Suppressor macrophage treated with lipopolysaccharide for 1 hour (primary cell): ENCODE data around the gene PRC1.

Experiments
- DNase-seq, 3 donors: peaks; one replicate each; pipeline ENCODE4 v3.0.0-alpha.2; 2020 to 2022

Gene PRC1

DNA sequence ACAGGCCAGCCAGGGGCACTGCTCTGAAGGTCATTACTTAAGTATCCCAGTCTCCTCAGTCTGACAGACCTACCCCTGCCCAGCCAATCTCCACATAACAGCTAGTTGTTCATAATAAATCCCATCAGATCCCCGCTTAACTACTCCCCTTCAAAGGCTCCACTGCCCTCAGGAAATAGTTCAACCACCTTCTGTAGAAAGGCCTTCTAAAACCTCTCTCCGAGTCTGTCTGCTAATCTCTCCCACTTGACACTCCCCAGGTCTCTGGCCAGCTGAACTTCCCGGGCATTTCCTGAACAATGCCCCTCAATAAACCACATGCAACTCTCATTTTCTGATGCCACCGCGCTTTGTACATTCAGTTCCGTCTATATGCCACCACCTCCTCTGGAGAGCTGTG is 6.0 kb downstream of the PRC1 start:
- peak in 2 of 3 donors; percentile 5 to 6 for DNase-seq

DNA sequence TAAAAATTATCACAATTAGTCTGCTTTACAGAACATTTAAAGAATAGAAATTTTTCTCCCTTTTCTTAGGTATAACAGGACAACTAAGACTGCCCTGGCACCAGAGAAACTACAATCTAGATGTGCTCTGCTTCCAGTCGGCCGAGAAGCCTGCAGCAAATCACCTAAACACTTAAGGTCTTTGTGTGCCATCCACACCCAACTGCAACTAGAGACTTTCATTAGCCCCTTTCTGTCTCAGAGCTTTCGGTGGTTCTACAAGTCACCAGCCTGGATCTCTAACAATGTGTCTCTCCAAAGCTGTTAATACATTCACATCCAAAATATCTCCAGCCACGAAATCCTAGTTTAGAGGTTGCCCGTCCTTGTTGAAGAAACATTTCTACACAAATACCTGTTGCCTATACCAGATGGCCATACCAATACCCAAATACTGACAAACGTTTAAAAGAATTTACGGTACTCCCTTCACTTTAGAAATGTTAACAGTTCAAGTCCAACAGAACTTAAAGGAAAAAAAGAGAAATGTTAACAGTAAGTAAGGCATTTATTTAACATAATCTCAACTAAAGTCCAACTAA is 6.7 kb downstream of the PRC1 start:
- DNase-seq = no peak

DNA sequence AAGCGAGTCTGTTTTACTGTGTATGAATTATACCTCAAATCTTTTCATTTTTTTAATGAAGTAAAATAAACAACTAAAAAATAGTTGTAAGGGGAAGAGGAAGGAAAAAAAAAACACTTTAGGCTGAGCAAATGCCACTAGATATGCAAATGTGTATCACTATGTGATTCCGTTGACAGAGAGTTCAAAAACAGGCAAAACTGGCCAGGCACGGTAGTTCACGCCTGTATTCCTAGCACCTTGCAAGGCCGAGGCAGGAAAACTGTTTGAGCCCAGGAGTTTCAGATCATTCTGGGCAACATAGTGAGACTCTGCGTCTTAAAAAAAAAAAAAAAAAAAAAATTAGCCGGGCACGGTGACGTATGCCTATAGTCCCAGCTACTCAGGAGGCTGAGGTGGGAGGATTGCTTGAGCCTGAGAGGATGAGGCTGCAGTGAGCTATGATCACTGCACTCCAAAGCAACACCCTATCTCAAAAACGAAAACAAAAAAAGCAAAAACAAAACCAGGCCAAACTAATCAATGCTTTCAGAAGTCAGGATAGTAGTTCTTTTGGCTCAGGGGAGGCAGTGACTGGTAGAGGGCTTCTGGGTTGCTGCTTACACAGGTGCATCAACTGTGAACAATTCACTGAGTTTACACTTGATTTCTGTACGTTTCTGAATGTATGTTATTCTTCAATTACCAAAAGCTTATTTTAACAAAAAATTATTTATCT is 7.4 kb downstream of the PRC1 start:
- DNase-seq = no peak

DNA sequence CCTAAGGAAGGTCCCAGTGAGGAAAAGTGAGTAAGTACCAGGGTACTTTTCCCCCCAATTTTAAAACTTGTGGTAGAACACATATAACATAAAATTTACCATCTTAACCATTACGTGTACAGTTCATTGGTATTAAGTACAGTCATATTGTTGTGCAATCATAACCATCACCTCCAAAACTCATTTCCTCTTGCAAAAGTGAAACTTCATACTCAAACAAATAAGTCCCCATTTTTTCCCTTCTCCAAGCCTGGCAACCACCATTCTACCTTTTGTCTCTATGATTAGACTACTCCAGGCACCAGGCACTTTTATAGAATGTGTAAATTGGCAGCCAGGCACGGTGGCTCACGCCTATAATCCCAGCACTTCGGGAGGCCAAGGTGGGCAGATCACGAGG is 12.2 kb downstream of the PRC1 start:
- DNase-seq = peak; percentile 54 to 86 (median 84)

DNA sequence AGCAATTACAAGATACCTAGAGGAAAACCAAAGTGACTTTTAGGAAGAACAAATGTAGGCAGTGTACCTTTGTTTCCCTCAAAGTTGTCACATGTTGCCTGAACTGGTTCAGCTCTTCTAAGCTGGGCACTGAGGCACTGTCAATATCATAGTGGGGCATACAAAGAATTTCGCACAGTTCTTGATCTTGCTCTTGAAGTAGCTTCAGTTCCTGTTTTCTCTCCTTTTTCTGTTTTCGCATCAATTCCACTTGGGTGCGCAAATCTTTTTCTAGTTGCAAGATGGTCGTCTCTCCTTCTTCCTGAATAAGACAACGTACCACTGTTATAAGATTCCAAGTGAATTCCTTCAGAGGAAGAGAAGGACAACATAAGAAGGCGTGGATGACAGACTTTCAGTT is 12.7 kb downstream of the PRC1 start:
- DNase-seq = peak in 1 of 3 donors; percentile 14

DNA sequence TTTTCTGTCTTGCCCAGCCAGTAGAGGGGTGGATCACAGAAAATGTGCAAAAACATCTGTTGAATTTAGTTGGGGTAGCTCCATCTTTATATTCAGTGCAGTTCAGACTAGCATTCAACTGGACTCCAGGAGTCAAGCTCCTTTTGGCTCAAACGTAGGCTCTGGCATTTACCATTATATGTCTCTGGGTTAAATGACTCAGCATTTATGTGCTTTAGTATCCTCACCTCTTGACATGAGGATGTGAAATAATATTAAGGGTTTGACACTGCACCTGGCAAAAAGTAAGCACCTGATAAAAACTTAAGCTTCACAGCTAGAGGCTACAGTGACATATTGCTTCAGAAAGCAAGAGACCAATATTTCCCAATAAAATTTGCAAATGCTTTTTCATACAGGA is 14.8 kb downstream of the PRC1 start:
- no peak for DNase-seq

DNA sequence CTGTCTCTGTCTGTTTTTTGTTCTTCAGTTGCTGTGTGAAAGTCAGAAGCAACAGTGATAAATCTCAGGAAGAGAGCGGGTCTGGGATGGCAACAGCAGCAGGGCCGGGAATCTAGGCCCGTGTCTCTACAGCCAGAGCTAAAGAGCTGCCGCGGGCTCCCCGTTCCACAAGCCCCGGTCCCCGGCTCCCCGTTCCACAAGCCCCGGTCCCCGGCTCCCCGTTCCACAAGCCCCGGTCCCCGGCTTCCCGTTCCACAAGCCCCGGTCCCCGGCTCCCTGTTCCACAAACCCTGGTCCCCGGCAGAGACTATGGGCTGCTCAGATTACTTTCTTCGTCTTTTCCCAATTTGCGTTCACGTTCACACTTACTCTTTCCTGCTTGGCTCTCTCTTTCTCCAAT is 20.1 kb downstream of the PRC1 start:
- no peak for DNase-seq

DNA sequence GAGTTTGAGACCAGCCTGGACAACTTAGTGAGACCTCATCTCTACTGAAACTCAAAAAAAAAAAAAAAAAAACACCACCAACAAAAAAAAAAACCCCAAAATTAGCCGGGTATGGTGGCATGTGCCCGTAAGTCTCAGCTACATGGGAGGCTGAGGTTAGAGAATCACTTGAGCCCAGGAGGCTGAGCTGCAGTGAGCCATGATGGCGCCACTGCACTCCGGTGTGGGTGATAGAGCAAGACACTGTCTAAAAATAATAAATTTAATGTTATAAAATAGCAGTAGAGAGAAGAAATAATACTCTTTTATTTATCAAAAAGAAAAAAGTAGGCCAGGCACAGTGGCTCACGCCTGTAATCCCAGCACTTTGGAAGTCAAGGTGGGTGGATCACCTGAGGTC is 22.2 kb downstream of the PRC1 start:
- no peak for DNase-seq

DNA sequence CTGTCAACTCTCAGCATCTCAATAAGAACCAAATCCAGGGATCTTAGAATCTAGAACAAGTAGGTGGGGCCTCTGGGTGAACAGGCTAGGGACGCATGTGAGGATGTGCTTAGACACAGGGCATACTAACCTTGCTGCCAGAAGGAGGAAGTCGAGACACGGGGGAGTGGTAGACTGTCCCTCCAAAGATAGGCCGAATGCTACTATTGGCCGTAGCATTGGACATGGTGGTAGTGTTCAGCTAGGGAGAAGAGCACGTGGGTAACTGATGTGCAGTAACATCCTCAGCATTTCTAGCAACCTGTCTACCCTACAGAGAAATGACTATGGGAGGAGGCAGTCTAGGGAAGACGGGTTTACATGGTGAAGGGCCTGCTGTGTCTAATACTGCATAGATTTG is 24.1 kb downstream of the PRC1 start:
- no peak for DNase-seq

DNA sequence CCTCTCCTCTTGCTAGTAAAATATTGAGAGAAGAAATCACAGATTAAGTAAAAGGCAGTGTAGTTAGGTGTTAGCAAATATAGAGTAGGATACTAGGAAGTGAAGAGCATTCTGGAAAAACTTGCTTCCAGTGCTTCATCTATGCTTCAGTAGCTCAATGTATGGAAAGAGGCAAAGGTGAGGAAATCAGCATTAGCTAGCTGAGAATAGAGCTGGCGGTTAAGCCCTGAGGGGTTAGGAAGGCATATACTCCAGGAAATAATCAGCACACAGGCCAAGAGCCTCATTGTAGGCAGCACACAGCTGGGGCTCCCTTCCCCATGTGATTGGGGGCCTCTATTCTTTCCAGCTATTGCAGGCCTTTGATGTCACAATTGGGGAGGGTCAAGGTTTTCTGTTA is 25.9 kb downstream of the PRC1 start:
- no peak for DNase-seq

DNA sequence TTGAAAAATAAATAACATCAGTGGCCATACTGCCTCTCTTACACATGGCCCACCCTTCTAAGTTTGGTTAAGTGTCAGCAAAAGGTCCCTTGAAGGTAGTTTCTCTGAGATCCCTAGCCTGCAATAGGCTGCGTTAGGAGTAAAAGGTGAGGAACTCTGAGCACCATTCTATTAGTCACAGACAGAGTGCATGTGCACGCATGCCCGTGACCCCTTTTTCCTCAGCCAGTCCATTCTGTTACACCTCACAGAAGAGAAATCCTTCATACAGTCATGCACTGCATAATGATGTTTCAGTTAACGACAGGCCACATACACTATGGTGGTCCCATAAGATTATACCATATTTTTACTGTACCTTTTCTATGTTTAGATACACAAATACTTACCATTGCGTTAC is 27.1 kb downstream of the PRC1 start:
- DNase-seq = no peak

DNA sequence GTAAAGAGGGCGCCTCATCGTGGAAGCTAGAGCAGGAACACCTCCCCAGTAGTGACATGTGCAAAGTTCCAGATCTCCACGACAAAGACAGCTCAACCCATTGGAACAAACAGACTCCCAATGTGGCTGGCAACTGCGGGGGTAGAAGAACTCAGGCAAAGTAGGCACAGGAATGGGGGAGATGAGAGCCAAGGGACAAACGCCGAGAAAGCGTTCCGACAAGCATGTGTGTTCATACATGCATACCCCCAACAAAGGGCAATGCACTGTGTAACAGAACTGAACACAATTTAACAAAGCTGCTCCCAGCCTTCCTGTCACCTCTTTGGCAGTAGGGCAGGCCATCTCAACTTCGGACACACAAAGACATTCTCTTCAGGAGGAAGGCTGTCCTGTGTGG is 28.1 kb downstream of the PRC1 start:
- no peak for DNase-seq

DNA sequence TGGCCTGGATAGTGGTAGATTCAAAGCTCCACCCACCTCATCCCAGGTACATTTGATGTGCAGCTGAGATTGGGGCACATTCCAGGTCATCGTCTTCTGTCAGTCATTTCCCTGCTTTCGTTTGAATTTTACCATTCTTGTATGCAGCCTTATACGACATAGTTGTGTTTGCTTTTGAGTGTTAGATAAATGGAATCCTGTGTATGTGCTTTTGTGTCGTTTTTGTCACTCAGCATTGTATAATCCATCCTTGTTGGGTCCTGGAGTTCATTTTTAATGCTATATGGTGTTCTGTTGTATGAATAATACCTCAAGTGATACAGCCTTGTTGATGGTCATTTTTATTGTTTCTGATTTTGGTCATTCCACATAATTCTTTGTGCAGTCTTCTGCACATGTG is 32.3 kb downstream of the PRC1 start:
- DNase-seq = no peak

DNA sequence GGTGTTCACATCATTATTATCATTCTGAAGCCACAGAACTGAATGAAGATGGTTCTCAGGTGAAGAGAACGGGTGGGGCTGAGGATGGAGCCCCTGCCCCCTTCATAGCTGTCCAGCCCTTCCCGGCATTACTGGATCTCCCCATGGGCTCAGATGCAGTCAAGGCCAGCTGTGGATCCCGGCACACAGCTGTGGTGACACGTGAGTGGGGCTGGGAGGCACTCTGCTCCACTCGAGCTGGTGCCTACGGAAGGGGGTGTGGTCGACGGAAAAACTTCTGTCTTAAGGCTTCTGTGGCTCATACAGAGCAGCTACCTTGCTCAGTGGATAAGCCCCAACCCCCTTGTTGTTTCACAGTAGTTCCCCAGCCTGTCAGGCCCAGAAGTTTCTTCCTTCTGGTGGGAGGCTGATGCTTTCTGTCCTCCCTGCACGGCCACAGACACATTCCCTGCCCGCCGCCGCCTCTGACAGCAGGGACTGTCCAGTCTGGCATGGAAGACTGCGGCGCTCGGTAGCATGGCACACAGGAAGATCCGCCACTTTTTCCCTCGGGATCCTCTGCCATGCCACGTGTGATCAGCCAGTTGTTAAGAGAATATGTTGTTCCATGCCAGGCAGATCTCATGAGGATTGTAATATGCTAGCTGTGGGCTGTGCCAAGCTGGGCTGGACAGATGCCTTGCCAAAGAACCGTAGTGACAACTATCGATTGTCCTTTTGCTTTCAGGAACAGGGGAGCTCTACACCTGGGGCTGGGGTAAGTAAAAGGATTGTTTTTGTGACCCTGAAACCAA is 33.8 kb downstream of the PRC1 start:
- DNase-seq = no peak

DNA sequence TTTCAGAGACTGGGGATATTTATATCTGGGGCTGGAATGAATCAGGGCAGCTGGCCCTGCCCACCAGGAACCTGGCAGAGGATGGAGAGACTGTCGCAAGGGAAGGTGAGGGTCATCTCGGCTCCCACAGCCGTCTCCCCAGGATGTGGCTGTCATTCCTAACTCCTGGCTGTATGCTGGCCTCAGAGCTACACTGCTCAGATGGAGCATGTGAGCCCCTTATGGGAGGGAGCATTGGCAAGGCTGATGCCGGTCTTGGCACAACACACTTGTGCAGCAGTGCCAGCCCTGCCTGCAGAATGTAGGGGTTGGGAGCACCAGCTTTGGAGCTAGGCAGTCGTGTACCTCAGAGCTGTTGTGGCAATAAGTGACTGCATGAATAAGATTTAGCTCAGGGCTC is 34.4 kb downstream of the PRC1 start:
- no peak for DNase-seq

DNA sequence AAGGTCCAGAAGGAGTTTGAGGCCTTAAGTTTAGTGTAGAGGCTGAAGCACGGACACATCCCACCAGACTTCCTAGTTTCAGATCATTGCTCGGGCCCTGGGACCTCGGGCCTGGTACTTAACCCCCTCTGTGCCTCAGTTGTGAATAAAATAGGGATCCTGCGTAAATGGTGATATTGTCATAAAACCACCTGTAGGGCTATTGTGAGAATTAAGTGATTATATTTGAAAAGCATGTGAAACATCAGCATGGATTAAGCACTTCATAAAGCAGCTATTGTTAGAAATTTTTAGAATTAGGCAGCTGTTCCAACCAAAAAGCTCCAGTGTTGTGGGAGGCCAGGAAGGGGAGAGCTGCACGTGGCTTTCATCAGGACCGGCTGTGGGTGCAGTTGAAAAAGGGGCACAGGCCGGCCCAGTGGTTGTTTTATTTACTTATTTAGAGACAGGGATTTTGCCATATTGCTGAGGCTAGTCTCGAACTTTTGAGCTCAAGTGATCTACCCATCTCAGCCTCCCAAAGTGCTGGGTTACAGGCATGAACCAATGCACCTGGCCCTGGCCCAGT is 35.2 kb downstream of the PRC1 start:
- no peak for DNase-seq

DNA sequence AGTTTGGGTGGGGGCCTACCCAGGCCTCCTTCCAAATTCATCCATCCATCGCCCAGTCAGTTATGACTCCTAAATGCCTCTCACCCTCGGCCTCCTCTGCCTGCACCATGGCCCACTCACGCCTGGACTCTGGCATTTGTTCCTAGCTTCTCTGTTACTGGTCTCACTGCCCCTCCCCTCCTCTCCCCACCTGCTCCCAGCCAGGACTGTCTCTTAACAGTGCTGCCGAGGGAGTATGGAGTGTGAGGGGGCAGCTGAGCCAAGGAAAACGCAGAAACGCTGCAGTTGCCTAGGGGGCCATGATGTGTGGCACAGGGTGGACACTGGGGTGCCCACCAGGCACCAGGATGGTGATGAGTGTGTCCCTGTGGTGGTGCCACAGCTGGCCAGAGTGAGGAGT is 36.5 kb downstream of the PRC1 start:
- DNase-seq = no peak

DNA sequence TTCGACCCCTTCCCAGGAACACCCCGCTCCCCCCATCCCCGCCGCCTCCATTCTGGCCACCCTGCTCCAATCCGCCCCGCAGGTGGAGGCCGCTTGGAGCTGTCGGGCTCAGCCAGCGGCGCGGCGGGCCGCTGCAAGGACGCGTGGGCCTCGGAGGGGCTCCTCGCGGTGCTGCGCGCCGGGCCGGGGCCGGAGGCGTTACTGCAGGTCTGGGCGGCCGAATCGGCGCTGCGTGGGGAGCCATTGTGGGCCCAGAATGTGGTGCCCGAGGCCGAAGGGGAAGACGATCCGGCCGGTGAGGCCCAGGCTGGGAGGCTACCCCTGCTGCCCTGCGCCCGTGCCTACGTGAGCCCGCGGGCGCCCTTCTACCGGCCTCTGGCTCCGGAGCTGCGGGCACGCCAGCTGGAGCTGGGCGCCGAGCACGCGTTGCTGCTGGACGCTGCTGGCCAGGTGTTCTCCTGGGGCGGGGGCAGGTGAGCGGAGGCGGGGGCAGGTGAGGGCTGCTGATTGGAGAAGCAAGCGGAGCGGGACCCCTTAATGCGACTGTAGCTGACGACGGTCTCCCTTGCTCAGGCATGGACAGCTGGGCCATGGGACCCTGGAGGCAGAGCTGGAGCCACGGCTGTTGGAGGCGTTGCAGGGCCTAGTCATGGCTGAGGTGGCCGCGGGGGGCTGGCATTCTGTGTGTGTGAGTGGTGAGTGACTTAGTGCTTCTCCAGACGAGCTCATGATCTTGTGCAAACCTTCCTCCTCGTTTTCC is 37.1 kb downstream of the PRC1 start:
- DNase-seq = peak in 1 of 3 donors; percentile 25

DNA sequence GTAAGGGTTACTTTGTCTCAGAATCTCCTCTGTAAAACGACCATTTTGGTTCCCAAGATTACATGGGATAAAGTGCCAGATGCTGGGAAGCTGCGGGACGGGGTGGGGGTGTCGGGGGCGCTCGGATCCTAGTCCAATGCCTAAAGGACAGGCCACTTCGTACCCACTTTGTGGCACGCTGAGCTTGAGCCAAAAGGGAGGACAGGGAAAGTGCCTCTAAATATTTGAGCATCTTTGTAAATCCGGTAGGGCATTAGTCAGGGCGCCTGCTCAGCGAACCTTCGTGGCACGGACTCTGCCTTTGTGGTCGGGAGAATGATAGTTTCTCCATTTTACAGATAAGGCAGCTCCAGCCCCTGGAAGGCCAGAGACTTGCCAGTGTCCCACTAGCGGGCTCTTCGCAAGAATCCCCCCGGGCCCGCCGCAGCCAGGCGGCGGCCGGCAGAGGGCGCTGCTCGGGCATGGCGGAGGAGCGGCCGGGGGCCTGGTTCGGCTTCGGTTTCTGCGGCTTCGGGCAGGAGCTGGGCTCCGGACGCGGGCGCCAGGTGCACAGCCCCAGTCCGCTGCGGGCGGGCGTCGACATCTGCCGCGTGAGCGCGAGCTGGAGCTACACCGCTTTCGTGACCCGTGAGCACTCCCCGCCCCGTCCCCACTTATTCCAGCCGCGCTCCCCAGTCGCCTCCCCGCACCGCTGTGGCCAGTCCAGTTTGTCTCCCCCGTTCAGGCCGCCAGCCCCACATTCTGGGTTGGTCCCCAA is 37.9 kb downstream of the PRC1 start:
- peak; percentile 73 to 91 (median 73) for DNase-seq

DNA sequence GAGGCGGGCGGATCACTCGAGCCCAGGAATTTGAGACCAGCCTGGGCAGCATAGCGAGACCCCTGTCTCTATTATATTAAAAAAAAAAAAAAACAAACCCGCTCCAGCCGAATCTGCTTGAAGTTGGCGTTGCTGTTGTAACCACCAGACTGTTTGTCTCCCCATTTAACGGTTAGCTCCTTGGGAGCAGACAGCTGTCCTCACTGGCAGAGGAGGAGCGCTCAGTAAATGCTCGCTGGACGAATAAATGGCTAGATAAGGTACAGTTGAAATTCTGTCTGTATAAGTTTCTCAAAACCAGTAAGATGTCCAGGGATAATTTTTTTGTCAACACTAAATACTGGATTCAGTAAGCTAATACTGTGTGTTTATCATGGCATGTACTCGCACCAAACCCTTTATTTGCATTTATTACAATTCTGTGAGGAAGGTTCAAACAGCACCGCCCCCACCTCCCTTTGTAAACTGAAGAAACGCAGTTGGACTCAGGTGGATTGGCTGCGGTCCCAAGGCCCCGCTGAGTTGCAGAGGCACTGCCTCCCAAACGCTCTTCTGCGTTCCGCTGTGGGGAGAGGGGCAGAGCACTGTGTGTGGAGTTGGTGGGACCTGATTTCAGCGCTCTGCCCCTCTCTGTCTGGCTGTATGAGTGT is 38.6 kb downstream of the PRC1 start:
- no peak for DNase-seq

DNA sequence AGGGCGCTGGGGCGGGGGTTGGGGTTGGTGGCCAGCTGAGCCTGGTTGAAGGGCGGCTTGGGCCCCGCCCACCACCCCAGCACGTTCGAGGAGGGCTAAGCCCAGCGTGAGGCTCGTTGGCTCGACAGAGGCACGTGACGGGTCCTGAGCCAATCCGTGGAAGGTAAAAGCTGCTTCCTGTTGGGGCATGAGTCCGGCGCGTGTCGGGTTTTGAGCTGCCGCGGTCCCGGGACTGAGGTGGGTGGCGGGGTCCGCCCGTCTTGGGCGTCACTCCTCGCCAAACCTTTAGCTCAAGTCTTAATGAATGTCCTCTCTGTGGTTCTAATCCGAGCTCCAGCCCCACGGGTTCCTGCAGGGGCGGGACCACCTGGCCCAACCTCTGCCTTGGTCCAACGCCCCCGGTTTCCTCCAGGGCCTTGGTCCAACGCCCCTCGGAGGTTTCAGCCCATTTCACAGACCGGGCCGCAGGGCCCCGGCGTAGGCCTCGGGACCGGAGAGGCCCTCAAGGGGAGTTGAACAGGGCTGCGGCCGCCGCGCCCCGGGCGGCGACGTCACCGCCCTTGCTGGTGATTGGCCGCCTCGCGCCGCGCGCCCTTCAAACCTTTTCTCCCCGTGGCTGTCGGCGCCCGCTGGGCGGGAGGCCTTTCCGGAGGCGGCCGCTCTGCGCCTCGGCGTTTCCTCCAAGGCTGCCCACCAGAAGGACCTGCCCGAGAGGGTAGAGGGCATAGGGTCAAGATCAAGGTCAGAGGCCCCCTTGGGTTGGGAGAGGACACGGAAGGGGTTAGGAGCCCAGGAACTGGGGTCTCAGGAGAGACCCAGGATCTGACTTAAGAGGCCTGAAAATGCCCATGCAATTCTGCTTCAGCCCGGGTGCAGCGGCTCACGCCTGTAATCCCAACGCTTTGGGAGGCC is 39.4 kb downstream of the PRC1 start, which contains the start of gene RCCD1:
TSS of gene RCCD1 (plus strand) at position 173 of the 912 bp plus-strand sequence. CDS start 1,851 bp downstream, outside the sequence.
- DNase-seq = peak; percentile 96 to 97 (median 97)
